ENCODE results near the gene GRK2. TPM values are rescaled to one million over a fixed set of nuclear protein-coding genes. Genes with fewer than 3 reads are reported as not detected.

Gene GRK2
- total RNA-seq, 2 experiments from 2014 or later: 303 to 305 TPM

GRCh38 chr11:67302571-67303131 is 36.4 kb downstream of the GRK2 start:
- DNase-seq: no peak
- no peak overlapping the region for H3K27ac Mint-ChIP-seq

GRCh38 chr11:67303132-67303834 is 37.0 kb downstream of the GRK2 start, which contains the start of gene SSH3:
Gene SSH3, plus strand, starts transcription at chr11:67303530. Its CDS starts 96 bp downstream, at chr11:67303626.
- Mint-ChIP-seq H3K27me3 (no peaks in the 10 kb centered on the region), H3K9me3 (no peaks in the 10 kb centered on the region), H3K4me1 (ENCODE audit: low read depth) (peaks cover 12% of the 10 kb centered on the region), H3K36me3 (ENCODE audit: low read depth) (peaks cover 18% of the 10 kb centered on the region), H3K27ac (no peak within 1 kb of the TSS), H3K4me3 (peak within 1 kb of the TSS; percentile 59)
- ChIA-PET POLR2A (interaction anchor here (0.6 to 6.9 kb wide), 13 partner anchors 13 to 99 kb away, joined by 3 to 88 read pairs (median 3); partner anchors contain the start of gene ANKRD13D), CTCF (interaction anchor here (0.8 to 4.5 kb wide), 10 partner anchors 10 to 50 kb away, joined by 3 to 23 read pairs (median 4); partner anchors contain the start of genes ANKRD13D and POLD4)
- TF ChIP-seq, protein P1, sequence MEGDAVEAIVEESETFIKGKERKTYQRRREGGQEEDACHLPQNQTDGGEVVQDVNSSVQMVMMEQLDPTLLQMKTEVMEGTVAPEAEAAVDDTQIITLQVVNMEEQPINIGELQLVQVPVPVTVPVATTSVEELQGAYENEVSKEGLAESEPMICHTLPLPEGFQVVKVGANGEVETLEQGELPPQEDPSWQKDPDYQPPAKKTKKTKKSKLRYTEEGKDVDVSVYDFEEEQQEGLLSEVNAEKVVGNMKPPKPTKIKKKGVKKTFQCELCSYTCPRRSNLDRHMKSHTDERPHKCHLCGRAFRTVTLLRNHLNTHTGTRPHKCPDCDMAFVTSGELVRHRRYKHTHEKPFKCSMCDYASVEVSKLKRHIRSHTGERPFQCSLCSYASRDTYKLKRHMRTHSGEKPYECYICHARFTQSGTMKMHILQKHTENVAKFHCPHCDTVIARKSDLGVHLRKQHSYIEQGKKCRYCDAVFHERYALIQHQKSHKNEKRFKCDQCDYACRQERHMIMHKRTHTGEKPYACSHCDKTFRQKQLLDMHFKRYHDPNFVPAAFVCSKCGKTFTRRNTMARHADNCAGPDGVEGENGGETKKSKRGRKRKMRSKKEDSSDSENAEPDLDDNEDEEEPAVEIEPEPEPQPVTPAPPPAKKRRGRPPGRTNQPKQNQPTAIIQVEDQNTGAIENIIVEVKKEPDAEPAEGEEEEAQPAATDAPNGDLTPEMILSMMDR (IDR thresholded peaks at IDR 0.05): no peak
- DNase-seq (peak; percentile 57), ATAC-seq (peak; percentile 84)
- intact Hi-C loops (cut with micrococcal nuclease): no loop called here

More at GRCh38 chr11:67302571-67303131, 36.4 kb downstream of the GRK2 start:
- Mint-ChIP-seq H3K27me3 (no peaks in the 10 kb centered on the region), H3K4me1 (ENCODE audit: low read depth) (peaks cover 14% of the 10 kb centered on the region), H3K36me3 (ENCODE audit: low read depth) (peaks cover 25% of the 10 kb centered on the region), H3K9me3 (no peaks in the 10 kb centered on the region), H3K4me3 (peak overlapping the region; percentile 45)
- TF ChIP-seq, protein P1 (IDR thresholded peaks at IDR 0.05): no peak
- intact Hi-C loops (cut with micrococcal nuclease): no loop called here
- POLR2A ChIA-PET: interaction anchor here (0.6 to 6.9 kb wide), 13 partner anchors 12 to 100 kb away, joined by 3 to 88 read pairs (median 3); partner anchors contain the start of gene ANKRD13D
- peak; percentile 23 for ATAC-seq
- CTCF ChIA-PET: interaction anchor here (0.8 to 4.5 kb wide), 9 partner anchors 10 to 50 kb away, joined by 3 to 23 read pairs (median 4); partner anchors contain the start of genes ANKRD13D and POLD4

- peak; percentile 43 for DNase-seq
- ChIA-PET CTCF (interaction anchor here (1.0 to 4.5 kb wide), 7 partner anchors 10 to 49 kb away, joined by 3 to 23 read pairs (median 3); partner anchors contain the start of genes ANKRD13D and POLD4), POLR2A (interaction anchor here (1.0 to 6.9 kb wide), 7 partner anchors 10 to 64 kb away, joined by 3 to 88 read pairs (median 5); partner anchors contain the start of gene ANKRD13D)
- peaks cover 12% of the 10 kb centered on the region for H3K36me3 Mint-ChIP-seq (ENCODE audit: low read depth)
- no peaks in the 10 kb centered on the region for H3K9me3 Mint-ChIP-seq
- H3K4me1 Mint-ChIP-seq (ENCODE audit: low read depth): peaks cover 7% of the 10 kb centered on the region
- intact Hi-C loops (cut with micrococcal nuclease): no loop called here
- no peak overlapping the region for H3K27ac Mint-ChIP-seq
- ATAC-seq: peak; percentile 41
- no peaks in the 10 kb centered on the region for H3K27me3 Mint-ChIP-seq
- TF ChIP-seq, protein P1 (IDR thresholded peaks at IDR 0.05): no peak
- peak overlapping the region; percentile 59 for H3K4me3 Mint-ChIP-seq
Observed at GRCh38 chr11:67303835-67304411, 37.6 kb downstream of the GRK2 start.

GRCh38 chr11:67304511-67305113 is 38.3 kb downstream of the GRK2 start:
- TF ChIP-seq, protein P1 (IDR thresholded peaks at IDR 0.05): no peak
- Mint-ChIP-seq H3K9me3 (no peaks in the 10 kb centered on the region), H3K4me3 (peak overlapping the region; percentile 59)

More at GRCh38 chr11:67304511-67305113, 38.3 kb downstream of the GRK2 start:
- H3K4me1 Mint-ChIP-seq (ENCODE audit: low read depth): peaks cover 7% of the 10 kb centered on the region
- H3K36me3 Mint-ChIP-seq (ENCODE audit: low read depth): peaks cover 12% of the 10 kb centered on the region
- DNase-seq (no peak), ATAC-seq (no peak)
- no peak overlapping the region for H3K27ac Mint-ChIP-seq
- ChIA-PET CTCF (interaction anchor here (0.6 to 4.5 kb wide), 5 partner anchors 9 to 48 kb away, joined by 3 to 23 read pairs (median 3); partner anchors contain the start of gene POLD4), POLR2A (interaction anchor here (0.7 to 6.9 kb wide), 8 partner anchors 10 to 64 kb away, joined by 3 to 88 read pairs (median 6); partner anchors contain the start of gene ANKRD13D)
- no peaks in the 10 kb centered on the region for H3K27me3 Mint-ChIP-seq
- intact Hi-C loops (cut with micrococcal nuclease): no loop called here

Measured in activated CD8-positive, alpha-beta T cell treated with anti-CD3 and anti-CD28 coated beads for 36 hours (primary cell).